ENCODE results near the gene RABL2A. TPM values are rescaled to one million over a fixed set of nuclear protein-coding genes. Genes with fewer than 3 reads are reported as not detected.
"Not testable (repeated sequence)": the region's sequence is repeated elsewhere in the genome, so short reads cannot be mapped to it uniquely, and the experiment has no call there.

The RABL2A gene
- total RNA-seq, 1 experiment from 2014 or later = 11.4 TPM

- H2BK15ac ChIP-seq (ENCODE audit: low read depth, low read length); H3K79me1 ChIP-seq (ENCODE audit: insufficient read depth, low read depth, low read length, poor library complexity, severe bottlenecking); H3K4me1 ChIP-seq (ENCODE audit: insufficient read depth, low read length); H4K5ac ChIP-seq (ENCODE audit: insufficient read length, low read depth, low read length); H3K56ac ChIP-seq (ENCODE audit: insufficient read length, low read depth, low read length); DNase-seq; H3K4me3 Mint-ChIP-seq; H3K27me3 ChIP-seq (ENCODE audit: insufficient read depth, low read length); H3K36me3 Mint-ChIP-seq (ENCODE audit: insufficient read depth in 1 of 3, low read depth in 3 of 3); H4K20me1 ChIP-seq (ENCODE audit: control insufficient read depth, insufficient read depth, insufficient read length); H3K27ac Mint-ChIP-seq; H3K23ac ChIP-seq (ENCODE audit: insufficient read length, low read depth, low read length); H3K9me3 ChIP-seq (ENCODE audit: control insufficient read depth, low read depth, low read length); H2BK20ac ChIP-seq (ENCODE audit: low read depth, low read length, poor library complexity, severe bottlenecking); H3K9me3 Mint-ChIP-seq; H4K91ac ChIP-seq (ENCODE audit: insufficient read length, low read depth, low read length); H3K23me2 ChIP-seq (ENCODE audit: insufficient read length, low read depth, low read length, poor library complexity, severe bottlenecking); H3T11ph ChIP-seq (ENCODE audit: low read length); H3K79me2 ChIP-seq (ENCODE audit: insufficient read depth, low read length); H3K4ac ChIP-seq (ENCODE audit: low read depth, low read length); H3K18ac ChIP-seq (ENCODE audit: insufficient read length, low read depth, low read length); H2AK5ac ChIP-seq (ENCODE audit: insufficient read length, low read length); H2BK12ac ChIP-seq (ENCODE audit: insufficient read length, low read depth, low read length); H2BK5ac ChIP-seq (ENCODE audit: insufficient read length, low read length); H3K27ac ChIP-seq (ENCODE audit: insufficient read length, low read depth, low read length); H3K14ac ChIP-seq (ENCODE audit: insufficient read depth, low read length); H2AFZ ChIP-seq (ENCODE audit: low read length); H3K4me1 Mint-ChIP-seq; H3K9ac ChIP-seq (ENCODE audit: extremely low read depth, insufficient read length, low read length); H3K27me3 Mint-ChIP-seq (ENCODE audit: low read depth); H3K4me2 ChIP-seq (ENCODE audit: insufficient read depth, insufficient read length, low read length); H2BK120ac ChIP-seq (ENCODE audit: low read depth, low read length, poor library complexity, severe bottlenecking); H4K8ac ChIP-seq (replicated peaks; ENCODE audit: insufficient read length, low read depth, low read length): not testable (repeated sequence)
- no CpG with 5 or more reads among the region's 9 CpGs for WGBS (ENCODE audit: extremely low coverage, insufficient read length, low lambda C conversion rate)
Observed at GRCh38 chr2:113597572-113597971, 29.5 kb upstream of the RABL2A start.

GRCh38 chr2:113598180-113598579 is 28.9 kb upstream of the RABL2A start:
- DNase-seq; H3K4me1 ChIP-seq (ENCODE audit: insufficient read depth, low read length); H3K27me3 ChIP-seq (ENCODE audit: insufficient read depth, low read length); H2AK5ac ChIP-seq (ENCODE audit: insufficient read length, low read length); H3K4me3 Mint-ChIP-seq; H3K4me1 Mint-ChIP-seq; H2BK20ac ChIP-seq (ENCODE audit: low read depth, low read length, poor library complexity, severe bottlenecking); H3K9ac ChIP-seq (ENCODE audit: extremely low read depth, insufficient read length, low read length); H3K27me3 Mint-ChIP-seq (ENCODE audit: low read depth); H2BK120ac ChIP-seq (ENCODE audit: low read depth, low read length, poor library complexity, severe bottlenecking); H3K4ac ChIP-seq (ENCODE audit: low read depth, low read length); H4K20me1 ChIP-seq (ENCODE audit: control insufficient read depth, insufficient read depth, insufficient read length); H3K79me2 ChIP-seq (ENCODE audit: insufficient read depth, low read length); H3K56ac ChIP-seq (ENCODE audit: insufficient read length, low read depth, low read length); H2BK5ac ChIP-seq (ENCODE audit: insufficient read length, low read length); H3K23ac ChIP-seq (ENCODE audit: insufficient read length, low read depth, low read length); H3K18ac ChIP-seq (ENCODE audit: insufficient read length, low read depth, low read length); H3K9me3 Mint-ChIP-seq; H3K23me2 ChIP-seq (ENCODE audit: insufficient read length, low read depth, low read length, poor library complexity, severe bottlenecking); H3K4me2 ChIP-seq (ENCODE audit: insufficient read depth, insufficient read length, low read length); H2BK12ac ChIP-seq (ENCODE audit: insufficient read length, low read depth, low read length); H4K8ac ChIP-seq (replicated peaks; ENCODE audit: insufficient read length, low read depth, low read length); H4K5ac ChIP-seq (ENCODE audit: insufficient read length, low read depth, low read length); H3K9me3 ChIP-seq (ENCODE audit: control insufficient read depth, low read depth, low read length); H3K36me3 Mint-ChIP-seq (ENCODE audit: insufficient read depth in 1 of 3, low read depth in 3 of 3); H2BK15ac ChIP-seq (ENCODE audit: low read depth, low read length); H3K79me1 ChIP-seq (ENCODE audit: insufficient read depth, low read depth, low read length, poor library complexity, severe bottlenecking); H3K27ac Mint-ChIP-seq; H3K14ac ChIP-seq (ENCODE audit: insufficient read depth, low read length); H3T11ph ChIP-seq (ENCODE audit: low read length); H2AFZ ChIP-seq (ENCODE audit: low read length); H3K27ac ChIP-seq (ENCODE audit: insufficient read length, low read depth, low read length); H4K91ac ChIP-seq (ENCODE audit: insufficient read length, low read depth, low read length): not testable (repeated sequence)
- no CpG with 5 or more reads among the region's 13 CpGs for WGBS (ENCODE audit: extremely low coverage, insufficient read length, low lambda C conversion rate)

Measured in H9 (cell line).